Nephron progenitor cell (in vitro differentiated cells): ENCODE results near the gene ERG28.

Experiments used
- DNase-seq: peaks from one replicate; pipeline ENCODE4 v3.0.0; 2021
- H3K27ac Mint-ChIP-seq: 2 replicates; pipeline ENCODE4 v1.8.0; 2021; ENCODE audit warnings: mild to moderate bottlenecking, moderate library complexity, mixed read lengths
- H3K27me3 Mint-ChIP-seq: 2 replicates; pipeline ENCODE4 v1.8.0; 2021; ENCODE audit warnings: mild to moderate bottlenecking, low read depth, mixed read lengths; ENCODE audit not compliant: poor library complexity
- H3K36me3 Mint-ChIP-seq: 2 replicates; pipeline ENCODE4 v1.8.0; 2021; ENCODE audit warnings: low read depth, mixed read lengths
- H3K4me1 Mint-ChIP-seq: 2 replicates; pipeline ENCODE4 v1.8.0; 2021; ENCODE audit warnings: mixed read lengths
- H3K4me3 Mint-ChIP-seq: 2 replicates; pipeline ENCODE4 v1.8.0; 2021; ENCODE audit warnings: mild to moderate bottlenecking, moderate library complexity, mixed read lengths
- H3K9me3 Mint-ChIP-seq: 2 replicates; pipeline ENCODE4 v1.8.0; 2021; ENCODE audit warnings: mild to moderate bottlenecking, moderate library complexity, mixed read lengths
- CTCF ChIP-seq: fragments of 200-600 bp; sonication (generic); IDR thresholded peaks from 2 replicates; pipeline ENCODE4 v1.5.0; 2021; ENCODE audit warnings: antibody characterized with exemption

Gene ERG28

GRCh38 chr14:75643985-75644384, 16.7 kb downstream of the ERG28 start:
- Mint-ChIP-seq H3K9me3 (no peaks in the 10 kb centered on the region), H3K27ac (no peak overlapping the region), H3K27me3 (no peaks in the 10 kb centered on the region), H3K36me3 (peaks cover 6% of the 10 kb centered on the region), H3K4me1 (peaks cover 30% of the 10 kb centered on the region), H3K4me3 (no peak overlapping the region)
- no peak for DNase-seq
- TF ChIP-seq CTCF = no peak

- no peak overlapping the region for H3K27ac Mint-ChIP-seq
- H3K9me3 Mint-ChIP-seq = no peaks in the 10 kb centered on the region
- H3K4me3 Mint-ChIP-seq = no peak overlapping the region
- DNase-seq = no peak
- H3K27me3 Mint-ChIP-seq = no peaks in the 10 kb centered on the region
- no peaks in the 10 kb centered on the region for H3K36me3 Mint-ChIP-seq
- no peak for TF ChIP-seq CTCF
- peaks cover 7% of the 10 kb centered on the region for H3K4me1 Mint-ChIP-seq
Measured at GRCh38 chr14:75640876-75641275, 19.8 kb downstream of the ERG28 start.

- Mint-ChIP-seq H3K27me3 (peaks cover 8% of the 10 kb centered on the region), H3K27ac (no peak overlapping the region), H3K4me3 (no peak overlapping the region), H3K9me3 (no peaks in the 10 kb centered on the region), H3K36me3 (no peaks in the 10 kb centered on the region), H3K4me1 (peaks cover 13% of the 10 kb centered on the region)
- no peak for DNase-seq
- TF ChIP-seq CTCF = no peak
Measured at GRCh38 chr14:75636100-75636692, 24.5 kb downstream of the ERG28 start.

- no peak for TF ChIP-seq CTCF
- Mint-ChIP-seq H3K27me3 (peaks cover 14% of the 10 kb centered on the region), H3K4me1 (peaks cover 13% of the 10 kb centered on the region), H3K36me3 (no peaks in the 10 kb centered on the region), H3K27ac (no peak overlapping the region), H3K4me3 (no peak overlapping the region), H3K9me3 (no peaks in the 10 kb centered on the region)
- DNase-seq = no peak
Measured at GRCh38 chr14:75634848-75635247, 25.8 kb downstream of the ERG28 start.

GRCh38 chr14:75631453-75631831, 29.2 kb downstream of the ERG28 start:
- H3K4me1 Mint-ChIP-seq = peaks cover 17% of the 10 kb centered on the region

More at GRCh38 chr14:75631453-75631831, 29.2 kb downstream of the ERG28 start:
- no peaks in the 10 kb centered on the region for H3K9me3 Mint-ChIP-seq
- H3K36me3 Mint-ChIP-seq = no peaks in the 10 kb centered on the region
- DNase-seq = no peak
- no peak overlapping the region for H3K4me3 Mint-ChIP-seq
- H3K27me3 Mint-ChIP-seq = peaks cover 14% of the 10 kb centered on the region
- no peak for TF ChIP-seq CTCF
- H3K27ac Mint-ChIP-seq = no peak overlapping the region
